GOT3 (cell line): ENCODE data around the gene ASB16.
"Not testable (repeated sequence)": the region's sequence is repeated elsewhere in the genome, so short reads cannot be mapped to it uniquely, and the experiment has no call there.

Experiments used
- DNase-seq: peaks from one replicate; lab custom pipeline; 2025; ENCODE audit warnings: mixed read lengths; lab: John Stamatoyannopoulos, UW

Gene ASB16, protein sequence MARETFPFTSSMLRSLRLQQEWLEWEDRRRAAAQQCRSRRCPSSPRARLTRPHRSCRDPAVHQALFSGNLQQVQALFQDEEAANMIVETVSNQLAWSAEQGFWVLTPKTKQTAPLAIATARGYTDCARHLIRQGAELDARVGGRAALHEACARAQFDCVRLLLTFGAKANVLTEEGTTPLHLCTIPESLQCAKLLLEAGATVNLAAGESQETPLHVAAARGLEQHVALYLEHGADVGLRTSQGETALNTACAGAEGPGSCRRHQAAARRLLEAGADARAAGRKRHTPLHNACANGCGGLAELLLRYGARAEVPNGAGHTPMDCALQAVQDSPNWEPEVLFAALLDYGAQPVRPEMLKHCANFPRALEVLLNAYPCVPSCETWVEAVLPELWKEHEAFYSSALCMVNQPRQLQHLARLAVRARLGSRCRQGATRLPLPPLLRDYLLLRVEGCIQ

GRCh38 chr17:44170499-44171201 is at the start of gene ASB16:
ASB16 (plus strand) TSS chr17:44170704; CDS start chr17:44170790, 86 bp downstream.
- no peak for DNase-seq

DNA sequence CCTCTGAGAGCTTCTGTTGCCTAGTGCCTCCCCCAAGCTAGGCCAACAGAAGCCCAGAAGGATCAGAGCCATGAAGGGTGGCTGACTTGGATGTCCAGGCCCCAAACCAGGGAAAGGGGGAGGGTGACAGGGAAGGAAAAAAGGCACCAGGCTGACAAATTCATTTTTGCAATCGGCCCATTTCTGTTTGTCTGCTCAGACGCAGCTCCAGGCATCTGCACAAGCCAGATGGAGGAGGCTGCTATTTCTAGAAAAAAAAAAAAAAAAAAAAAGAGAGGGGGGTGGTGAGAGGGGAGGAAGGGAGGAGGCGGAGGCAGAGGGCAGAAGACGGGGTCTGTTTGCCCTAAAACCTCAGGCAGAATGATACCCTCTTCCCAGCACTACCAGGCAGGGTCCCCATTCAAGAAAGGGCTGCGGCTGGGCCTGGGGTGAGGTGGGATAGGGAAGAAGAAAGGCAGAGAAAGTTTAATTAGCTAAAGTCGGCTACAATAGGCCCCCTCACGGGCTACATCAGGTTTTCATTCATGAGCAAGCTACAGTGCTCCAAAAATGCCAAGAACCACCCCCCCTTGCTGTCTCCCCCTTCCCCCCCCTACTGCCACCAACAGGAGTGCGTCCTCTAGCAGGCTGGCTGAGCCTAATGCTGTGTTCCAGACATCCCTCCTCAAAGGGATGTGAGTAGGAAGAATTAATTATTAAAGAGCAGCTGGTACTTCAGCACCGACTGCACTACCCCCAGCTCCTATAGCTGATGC is 49.5 kb upstream of the ASB16 start:
- no peak for DNase-seq

DNA sequence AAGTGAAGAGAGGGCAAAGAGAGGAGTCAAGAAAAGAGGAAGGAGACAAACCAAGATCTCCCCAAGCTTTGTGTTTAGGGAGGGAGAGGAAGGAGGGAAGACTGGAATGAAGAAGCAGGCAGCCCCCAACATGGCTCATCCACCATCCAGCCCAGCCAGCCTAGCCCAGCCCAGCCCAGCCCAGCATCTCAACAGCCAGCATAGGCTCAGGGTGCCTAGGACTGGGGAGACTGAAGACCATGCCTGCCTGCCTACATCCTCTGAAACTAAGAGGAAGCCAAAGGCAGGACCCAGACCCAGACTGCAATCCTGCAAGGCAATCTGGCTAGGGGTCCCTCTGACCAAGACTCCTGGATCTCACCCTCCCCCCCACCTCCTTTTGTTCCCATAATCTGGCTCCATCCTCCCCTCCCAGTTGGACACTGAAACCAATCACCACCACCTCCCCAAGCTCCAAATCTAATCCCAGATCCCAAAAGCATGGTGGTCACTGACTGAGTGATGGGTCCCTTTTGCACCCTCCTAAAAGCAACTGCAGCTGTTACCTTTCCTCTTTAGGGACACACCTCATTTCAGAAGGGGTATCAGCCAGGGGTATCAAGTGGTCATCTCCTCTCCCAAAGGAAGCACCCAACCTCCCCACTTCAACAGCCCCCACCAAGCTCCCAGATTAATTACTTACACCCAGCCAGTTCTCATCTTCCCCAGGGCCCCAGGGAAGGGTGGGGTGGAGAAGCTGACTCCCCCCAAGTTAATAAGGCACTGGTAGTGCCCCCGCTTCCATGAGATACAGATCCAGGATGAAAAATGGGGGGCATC is 48.3 kb upstream of the ASB16 start:
- no peak for DNase-seq

- DNase-seq: no peak
Observed at GRCh38 chr17:44122816-44123355, 47.6 kb upstream of the ASB16 start.

GRCh38 chr17:44123356-44124117 is 47.0 kb upstream of the ASB16 start, which contains the start of gene HDAC5:
HDAC5 (minus strand) TSS chr17:44123641; CDS start chr17:44117515, 6,126 bp downstream.
- peak; percentile 83 for DNase-seq

DNA sequence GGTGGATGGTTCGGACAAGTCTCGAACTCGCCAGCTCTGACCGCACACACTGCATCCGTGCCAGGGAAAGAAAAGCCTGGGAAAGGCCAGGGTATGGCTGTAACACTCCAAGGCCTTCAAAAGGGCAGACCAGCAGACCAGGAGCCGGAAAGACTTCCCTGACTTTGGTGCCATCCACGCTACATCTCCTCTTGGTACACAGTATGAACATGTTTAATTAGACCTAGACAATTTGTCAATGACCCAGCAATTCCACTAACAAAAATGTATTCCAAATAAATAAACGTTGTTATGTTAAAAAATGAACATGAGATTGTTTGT is 46.4 kb upstream of the ASB16 start:
- DNase-seq: no peak

GRCh38 chr17:44128383-44128782 is 42.1 kb upstream of the ASB16 start:
- DNase-seq: no peak

- DNase-seq: no peak
Observed at GRCh38 chr17:44130693-44131349, 39.7 kb upstream of the ASB16 start.

GRCh38 chr17:44131372-44131771 is 39.1 kb upstream of the ASB16 start:
- DNase-seq: not testable (repeated sequence)

DNA sequence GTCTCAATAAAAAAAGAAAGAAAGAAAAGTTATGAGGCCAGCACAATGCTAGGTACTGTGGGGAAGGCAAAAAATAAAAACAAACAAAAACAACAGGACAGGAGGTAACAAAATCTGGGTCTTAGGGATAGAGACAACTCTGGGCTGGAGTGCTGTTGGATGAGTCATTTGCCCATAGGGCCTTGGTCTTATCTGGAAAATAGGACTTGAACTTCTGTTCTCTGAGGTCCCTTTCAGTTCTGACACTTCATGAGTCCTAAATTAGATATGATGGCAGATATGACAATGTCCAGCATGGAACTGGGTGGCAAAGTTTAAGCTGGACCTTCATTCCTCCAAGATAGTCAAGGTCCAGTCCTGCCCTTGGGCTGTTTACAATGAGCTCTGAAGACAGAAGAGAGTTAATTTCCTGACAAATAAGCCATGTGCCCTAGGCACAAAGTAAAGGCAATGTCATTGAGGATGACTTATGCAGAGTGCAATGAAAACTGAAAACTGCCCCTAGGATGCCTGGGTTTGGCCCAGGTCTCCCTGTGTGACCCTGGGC is 38.2 kb upstream of the ASB16 start:
- DNase-seq: no peak

GRCh38 chr17:44133918-44134476 is 36.5 kb upstream of the ASB16 start:
- no peak for DNase-seq

GRCh38 chr17:44134752-44135568 is 35.5 kb upstream of the ASB16 start:
- no peak for DNase-seq

GRCh38 chr17:44137891-44138709 is 32.4 kb upstream of the ASB16 start:
- peak; percentile 87 for DNase-seq

- not testable (repeated sequence) for DNase-seq
Observed at GRCh38 chr17:44143921-44144320, 26.6 kb upstream of the ASB16 start.

DNA sequence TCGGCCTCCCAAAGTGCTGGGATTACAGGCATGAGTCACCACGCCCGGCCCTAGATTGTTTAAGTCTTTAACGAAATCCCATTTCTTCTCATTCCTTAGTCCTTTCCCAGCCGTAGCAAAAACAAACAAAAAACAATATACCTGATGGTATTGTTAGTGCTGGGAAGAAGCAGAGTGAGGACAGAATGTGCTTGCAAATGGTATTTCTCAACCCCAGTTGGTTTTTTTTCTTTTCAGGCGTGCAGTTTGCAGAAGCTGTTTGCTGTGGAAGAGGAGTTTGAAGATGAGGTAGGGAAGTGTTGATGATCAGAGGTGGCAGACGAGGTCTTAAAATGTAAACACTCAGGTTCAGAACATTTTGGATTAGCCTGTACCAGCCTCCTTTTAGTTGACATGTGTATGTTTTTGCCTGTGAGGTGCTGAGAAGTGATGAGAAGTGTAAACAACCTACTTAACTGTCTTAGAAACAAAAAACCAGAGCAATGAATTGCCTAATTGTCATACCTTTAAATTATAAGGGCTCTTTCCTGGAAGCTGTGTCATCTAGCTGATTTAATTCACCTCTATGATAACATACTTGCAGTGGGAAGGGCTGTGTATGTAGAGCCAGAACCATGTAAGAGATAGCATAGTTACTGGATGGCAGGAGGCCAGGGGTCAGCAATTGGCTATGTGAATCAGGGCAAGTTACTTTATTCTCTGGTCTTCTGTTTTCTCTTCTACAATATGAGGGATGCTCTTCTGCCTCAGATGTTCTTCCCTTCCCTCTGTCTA is 25.4 kb upstream of the ASB16 start:
- no peak for DNase-seq

GRCh38 chr17:44146375-44147346 is 23.8 kb upstream of the ASB16 start:
- no peak for DNase-seq
